ENCODE data around the gene ZNF611. TPM values are rescaled to one million over a fixed set of nuclear protein-coding genes. Genes with fewer than 3 reads are reported as not detected.

Gene ZNF611
- total and polyA plus RNA-seq, 4 donors, result 0.50 to 12.7 (median 2.7) TPM

DNA sequence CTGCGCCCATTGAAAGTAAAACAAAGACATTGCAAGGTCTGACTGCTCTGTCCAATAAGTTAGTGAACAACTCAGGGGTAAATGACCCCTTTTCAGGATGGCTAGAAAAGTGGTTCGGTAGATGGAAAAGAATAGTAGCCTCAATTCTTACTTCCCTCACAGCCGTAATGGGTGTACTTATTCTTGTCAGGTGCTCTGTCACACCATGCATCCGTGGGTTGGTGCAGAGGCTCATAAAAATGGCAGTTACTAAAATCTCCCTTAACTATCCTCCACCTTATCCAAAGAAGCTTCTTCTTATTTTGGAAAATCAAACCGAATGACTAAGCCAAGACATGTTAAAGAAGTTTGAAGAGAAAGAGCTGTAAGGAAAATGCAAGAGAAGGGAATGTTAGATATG, 65.3 kb downstream of the ZNF611 start:
- 91% methylated on average over 5 of the region's 5 CpGs for WGBS
- H3K4me1 ChIP-seq (ENCODE audit: control insufficient read depth in 4 of 4, insufficient read depth in 4 of 4, low read length in 3 of 4), result no peaks in the 10 kb centered on the region
- H3K9me3 ChIP-seq (ENCODE audit: control insufficient read depth in 4 of 4, low read length in 3 of 4), result peaks cover 0 to 9% (median 3%) of the 10 kb centered on the region in 4 donors
- H3K27ac ChIP-seq (ENCODE audit: low read depth in 1 of 2, low read length in 2 of 2), result no peak overlapping the region
- DNase-seq (ENCODE audit: low spot score), result no peak
- no peaks in the 10 kb centered on the region for H3K27me3 ChIP-seq (ENCODE audit: control insufficient read depth in 4 of 4, insufficient read depth in 4 of 4, low read length in 3 of 4)
- H3K36me3 ChIP-seq (ENCODE audit: control insufficient read depth in 4 of 4, insufficient read depth in 3 of 4, low read depth in 1 of 4, low read length in 3 of 4), result peaks cover 0 to 2% (median 0%) of the 10 kb centered on the region in 4 donors
- no peak overlapping the region for H3K9ac ChIP-seq (ENCODE audit: low read depth in 1 of 2, low read length in 2 of 2)
- H3K4me3 ChIP-seq (ENCODE audit: low read depth in 1 of 3, low read length in 3 of 3), result no peak overlapping the region
- TF ChIP-seq TAF1 (conservative IDR thresholded peaks at IDR 0.05) (no peak), HNF4A (conservative IDR thresholded peaks at IDR 0.05) (no peak), EGR1 (IDR thresholded peaks at IDR 0.05; ENCODE audit: low read depth in 2 of 2) (no peak), FOXA1 (IDR thresholded peaks at IDR 0.05) (no peak), CTCF (IDR thresholded peaks at IDR 0.05; ENCODE audit: low read depth, low read length, missing input control) (no peak), REST (IDR thresholded peaks at IDR 0.05) (no peak)
- TF ChIP-seq, protein P1, sequence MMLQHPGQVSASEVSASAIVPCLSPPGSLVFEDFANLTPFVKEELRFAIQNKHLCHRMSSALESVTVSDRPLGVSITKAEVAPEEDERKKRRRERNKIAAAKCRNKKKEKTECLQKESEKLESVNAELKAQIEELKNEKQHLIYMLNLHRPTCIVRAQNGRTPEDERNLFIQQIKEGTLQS (IDR thresholded peaks at IDR 0.05), result no peak

DNA sequence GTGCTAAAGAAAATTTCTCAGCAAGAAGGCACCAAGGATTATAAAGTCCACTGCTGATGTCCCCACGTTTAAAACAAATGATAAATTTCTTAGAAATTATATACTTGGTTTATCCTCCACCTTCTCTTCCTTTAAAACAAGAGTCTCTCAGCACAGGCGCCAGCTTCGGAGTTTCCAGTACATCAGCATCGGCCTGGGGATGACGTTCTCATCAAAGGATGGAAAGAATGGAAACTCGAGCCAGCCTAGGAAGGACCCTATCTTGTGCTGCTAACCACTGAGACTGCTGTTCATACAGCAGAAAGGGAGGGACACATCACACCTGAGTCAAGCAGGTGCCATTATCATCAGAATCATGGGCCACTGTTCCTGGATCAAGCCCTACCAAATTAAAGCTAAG, 66.9 kb downstream of the ZNF611 start:
- H3K27ac ChIP-seq (ENCODE audit: low read depth in 1 of 2, low read length in 2 of 2), result no peak overlapping the region
- no peak overlapping the region for H3K9ac ChIP-seq (ENCODE audit: low read depth in 1 of 2, low read length in 2 of 2)
- no peak for DNase-seq (ENCODE audit: low spot score)
- H3K36me3 ChIP-seq (ENCODE audit: control insufficient read depth in 4 of 4, insufficient read depth in 3 of 4, low read depth in 1 of 4, low read length in 3 of 4), result peaks cover 0 to 2% (median 0%) of the 10 kb centered on the region in 4 donors
- no peaks in the 10 kb centered on the region for H3K27me3 ChIP-seq (ENCODE audit: control insufficient read depth in 4 of 4, insufficient read depth in 4 of 4, low read length in 3 of 4)
- no peak overlapping the region for H3K4me3 ChIP-seq (ENCODE audit: low read depth in 1 of 3, low read length in 3 of 3)
- peaks cover 0 to 9% (median 3%) of the 10 kb centered on the region in 4 donors for H3K9me3 ChIP-seq (ENCODE audit: control insufficient read depth in 4 of 4, low read length in 3 of 4)
- H3K4me1 ChIP-seq (ENCODE audit: control insufficient read depth in 4 of 4, insufficient read depth in 4 of 4, low read length in 3 of 4), result no peaks in the 10 kb centered on the region
- WGBS, result 86% methylated on average over 6 of the region's 6 CpGs
- TF ChIP-seq TAF1 (conservative IDR thresholded peaks at IDR 0.05) (no peak), FOXA1 (IDR thresholded peaks at IDR 0.05) (no peak), RXRA (IDR thresholded peaks at IDR 0.05) (no peak), RAD21 (IDR thresholded peaks at IDR 0.05) (no peak), FOXA2 (IDR thresholded peaks at IDR 0.05) (no peak), HNF4A (conservative IDR thresholded peaks at IDR 0.05) (no peak), HNF4G (IDR thresholded peaks at IDR 0.05) (no peak), JUND (IDR thresholded peaks at IDR 0.05) (no peak), SP1 (IDR thresholded peaks at IDR 0.05) (no peak), ZBTB33 (IDR thresholded peaks at IDR 0.05) (no peak), GABPA (IDR thresholded peaks at IDR 0.05 in 1 of 2, conservative IDR thresholded peaks at IDR 0.05 in 1 of 2) (no peak), NR2F2 (IDR thresholded peaks at IDR 0.05) (no peak)
- TF ChIP-seq, protein P1 (IDR thresholded peaks at IDR 0.05), result no peak
